Measurements from ENCODE around the gene EPB41L2.
"Not testable (repeated sequence)": the region's sequence is repeated elsewhere in the genome, so short reads cannot be mapped to it uniquely, and the experiment has no call there.

The EPB41L2 gene

GRCh38 chr6:131001111-131001736 is 61.8 kb downstream of the EPB41L2 start:
- DNase-seq, result no peak

- no peak for DNase-seq
These were observed 62.5 kb downstream of the EPB41L2 start for GRCh38 chr6:131000544-131000943.

DNA sequence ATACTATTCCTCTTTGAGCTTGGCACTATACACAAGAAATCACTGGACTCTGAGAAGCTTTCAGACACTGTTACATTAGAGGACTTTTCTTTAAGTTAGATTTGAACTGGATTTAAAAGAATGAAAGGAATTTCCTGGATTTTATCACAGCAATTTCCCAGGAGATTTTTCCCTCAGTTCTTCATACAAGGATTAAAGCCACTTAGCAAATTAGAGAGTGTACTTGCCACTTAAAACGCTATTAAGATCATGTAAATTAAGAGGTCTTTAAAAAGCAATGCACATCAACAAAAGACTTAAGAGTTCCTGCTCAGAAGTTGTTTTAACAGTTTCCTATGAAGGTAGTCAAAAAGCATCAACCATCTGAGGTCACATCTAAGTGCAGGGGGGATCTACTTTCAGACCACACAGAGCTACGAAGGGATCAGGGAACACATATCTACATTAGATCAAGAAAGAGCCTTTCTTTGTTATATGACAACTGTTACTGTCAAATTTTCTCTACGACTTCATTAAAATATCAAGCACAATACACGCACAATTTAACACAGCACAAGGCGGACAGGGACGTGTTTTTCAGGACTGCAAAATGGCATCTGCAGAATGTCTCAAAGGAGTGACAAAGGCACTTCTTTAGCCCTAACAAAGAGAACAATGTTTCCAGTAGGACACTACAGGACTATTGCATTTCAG is 65.8 kb downstream of the EPB41L2 start:
- DNase-seq, result no peak

- no peak for DNase-seq
These were observed 66.4 kb downstream of the EPB41L2 start for GRCh38 chr6:130996635-130997034.

GRCh38 chr6:130995783-130996447 is 67.1 kb downstream of the EPB41L2 start:
- DNase-seq, result no peak

- no peak for DNase-seq
These were observed 68.5 kb downstream of the EPB41L2 start for GRCh38 chr6:130994319-130995097.

DNA sequence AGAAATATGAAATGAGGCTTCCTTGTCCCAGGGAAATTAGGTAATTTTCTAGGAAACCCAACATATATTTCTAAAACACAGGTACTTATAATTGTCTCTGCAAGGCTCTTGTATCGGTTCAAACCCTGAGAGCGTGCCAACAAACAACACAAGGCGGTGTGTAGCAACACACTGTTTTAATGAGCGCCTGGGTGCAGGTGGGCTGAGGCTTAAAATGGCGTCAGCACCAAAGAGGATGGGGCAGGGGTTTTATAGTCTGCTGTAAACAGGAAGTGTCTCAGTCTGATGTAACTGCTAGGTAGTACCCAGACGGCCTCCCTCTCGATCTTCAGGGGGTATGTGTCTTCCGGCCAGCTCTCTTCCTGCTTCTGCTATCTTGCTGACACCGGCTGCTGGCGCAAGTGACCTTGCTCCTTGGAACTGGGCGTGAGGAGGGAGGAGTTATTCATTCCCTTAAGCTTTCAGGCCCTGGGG is 69.7 kb downstream of the EPB41L2 start:
- no peak for DNase-seq

- no peak for DNase-seq
These were observed 71.5 kb downstream of the EPB41L2 start for GRCh38 chr6:130991422-130992137.

- not testable (repeated sequence) for DNase-seq
These were observed 75.5 kb downstream of the EPB41L2 start for GRCh38 chr6:130987539-130987938.

GRCh38 chr6:130985115-130985514 is 77.9 kb downstream of the EPB41L2 start:
- no peak for DNase-seq

DNA sequence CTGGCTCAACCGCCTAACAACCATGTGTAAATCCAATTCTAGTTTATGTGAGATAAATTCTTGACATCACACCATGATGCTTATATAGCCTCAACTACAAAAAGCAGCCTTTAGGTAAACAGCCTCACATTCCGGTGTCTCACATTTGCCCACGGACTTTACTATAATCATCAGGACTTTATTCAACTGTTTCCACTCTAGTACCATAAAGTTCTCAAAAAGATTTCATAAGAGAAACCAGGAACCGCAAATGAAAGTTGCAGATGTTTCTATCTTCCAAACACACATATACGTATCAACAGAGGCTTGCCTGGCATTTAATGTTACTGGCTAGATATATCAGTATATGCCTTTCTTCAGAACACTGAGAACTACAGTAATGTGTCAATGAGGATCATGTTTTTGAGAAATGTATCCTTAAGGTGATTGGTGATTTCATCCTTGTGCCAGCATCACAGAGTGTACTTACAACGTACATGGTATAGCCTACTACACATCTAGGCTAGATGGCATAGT is 80.0 kb downstream of the EPB41L2 start:
- no peak for DNase-seq

- no peak for DNase-seq
These were observed 80.9 kb downstream of the EPB41L2 start for GRCh38 chr6:130982135-130982534.

- DNase-seq, result no peak
These were observed 81.6 kb downstream of the EPB41L2 start for GRCh38 chr6:130981409-130981808.

DNA sequence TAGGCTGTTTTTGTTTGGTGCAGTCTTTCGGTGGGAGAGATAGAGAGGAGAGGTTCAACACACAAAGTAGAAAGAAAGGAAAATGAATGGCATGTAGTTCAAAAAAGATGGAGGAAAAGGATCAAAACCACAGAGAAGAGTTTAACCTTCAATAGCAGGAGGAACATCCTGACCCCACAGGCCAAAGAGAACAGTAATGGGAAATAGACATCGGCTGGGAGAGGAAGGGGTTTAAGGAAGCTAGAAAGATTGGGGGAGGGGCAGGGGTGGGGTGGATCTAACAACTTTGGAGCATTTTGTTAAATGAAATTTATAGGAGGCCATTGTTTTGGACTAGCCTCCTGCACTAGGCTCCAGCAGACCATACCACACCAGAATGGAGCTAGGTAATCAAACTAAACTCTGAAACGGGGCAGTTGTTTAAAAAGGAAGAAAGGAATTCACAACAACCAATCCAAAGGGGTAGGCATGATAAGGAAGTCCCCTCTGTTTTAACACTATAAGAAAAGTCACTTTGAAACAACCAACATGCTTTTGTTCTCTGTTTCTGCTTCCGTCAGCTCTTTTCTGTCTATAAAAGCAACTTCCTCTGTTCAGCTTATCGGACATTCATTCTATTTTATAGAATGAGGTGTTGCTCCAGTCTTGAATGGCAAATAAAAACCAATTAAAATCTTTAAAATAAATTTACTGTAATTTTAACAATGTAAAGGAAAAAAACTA is 82.6 kb downstream of the EPB41L2 start:
- no peak for DNase-seq

DNA sequence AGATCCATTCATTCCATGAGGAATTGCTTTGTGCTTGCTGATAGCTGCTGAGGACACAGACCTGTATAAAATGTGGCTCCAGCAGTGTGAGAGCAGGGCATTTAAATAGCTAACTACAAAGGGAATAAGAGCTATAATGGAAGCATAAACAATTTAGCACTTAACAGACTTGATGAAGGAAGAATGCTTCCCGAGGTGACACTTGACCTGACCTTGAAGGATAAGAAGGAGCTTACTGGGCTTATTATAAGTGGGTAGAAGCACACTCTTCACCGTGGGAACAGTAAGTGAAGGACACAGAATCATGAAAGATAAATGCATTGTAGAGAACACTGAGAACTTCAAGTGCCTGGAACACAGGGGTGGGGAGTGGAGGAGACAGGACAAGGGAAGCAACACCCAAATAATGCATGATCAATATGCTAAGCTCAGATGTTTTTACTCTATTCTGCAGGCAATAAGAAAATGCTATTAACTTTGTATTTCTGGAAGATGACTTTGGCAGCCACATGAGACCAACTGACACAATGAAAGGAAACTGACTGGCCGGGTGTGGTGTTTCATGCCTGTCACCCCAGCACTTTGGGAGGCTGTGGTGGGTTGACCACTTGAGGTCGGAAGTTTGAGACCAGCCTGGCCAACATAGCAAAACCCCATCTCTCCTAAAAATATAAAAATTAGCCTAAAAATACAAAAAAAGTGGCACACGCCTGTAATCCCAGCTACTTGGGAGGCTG is 84.2 kb downstream of the EPB41L2 start:
- no peak for DNase-seq

DNA sequence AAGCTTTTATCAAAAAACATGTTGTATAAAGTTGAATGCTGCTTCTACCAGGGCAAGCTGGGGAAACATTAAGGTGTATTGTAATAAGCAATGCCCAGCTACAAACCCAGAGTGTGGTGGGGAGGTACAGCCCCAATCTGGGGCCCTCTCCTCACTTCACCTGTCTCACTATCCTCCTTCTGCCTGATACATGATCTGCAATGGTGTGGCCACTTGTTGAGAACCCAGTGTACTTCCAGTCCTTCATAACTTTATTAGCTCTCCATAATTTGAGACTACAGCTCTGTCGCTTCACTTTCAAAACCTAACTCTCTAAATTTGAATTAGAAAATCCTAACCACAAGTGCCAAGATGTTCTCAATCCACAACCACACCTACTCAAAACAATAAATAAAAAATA is 84.9 kb downstream of the EPB41L2 start:
- no peak for DNase-seq

DNA sequence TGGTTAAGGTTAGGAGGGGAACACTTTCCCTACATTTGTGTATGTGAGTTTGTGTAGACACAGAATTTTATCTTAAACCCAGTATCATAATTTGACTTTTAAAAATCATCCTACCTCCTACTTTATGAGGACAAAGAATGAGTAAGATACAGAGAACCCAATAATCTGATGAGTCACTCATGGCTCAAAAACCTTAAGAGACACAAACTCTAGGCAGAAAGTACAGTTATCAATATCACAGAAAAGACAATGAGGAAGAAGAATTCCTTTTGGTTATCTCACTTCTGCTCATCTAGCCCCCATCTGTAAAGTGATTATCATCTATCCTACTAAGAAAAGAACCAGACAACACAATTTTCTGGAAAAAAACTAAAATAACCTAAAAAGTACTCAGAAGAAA is 87.7 kb downstream of the EPB41L2 start:
- no peak for DNase-seq

DNA sequence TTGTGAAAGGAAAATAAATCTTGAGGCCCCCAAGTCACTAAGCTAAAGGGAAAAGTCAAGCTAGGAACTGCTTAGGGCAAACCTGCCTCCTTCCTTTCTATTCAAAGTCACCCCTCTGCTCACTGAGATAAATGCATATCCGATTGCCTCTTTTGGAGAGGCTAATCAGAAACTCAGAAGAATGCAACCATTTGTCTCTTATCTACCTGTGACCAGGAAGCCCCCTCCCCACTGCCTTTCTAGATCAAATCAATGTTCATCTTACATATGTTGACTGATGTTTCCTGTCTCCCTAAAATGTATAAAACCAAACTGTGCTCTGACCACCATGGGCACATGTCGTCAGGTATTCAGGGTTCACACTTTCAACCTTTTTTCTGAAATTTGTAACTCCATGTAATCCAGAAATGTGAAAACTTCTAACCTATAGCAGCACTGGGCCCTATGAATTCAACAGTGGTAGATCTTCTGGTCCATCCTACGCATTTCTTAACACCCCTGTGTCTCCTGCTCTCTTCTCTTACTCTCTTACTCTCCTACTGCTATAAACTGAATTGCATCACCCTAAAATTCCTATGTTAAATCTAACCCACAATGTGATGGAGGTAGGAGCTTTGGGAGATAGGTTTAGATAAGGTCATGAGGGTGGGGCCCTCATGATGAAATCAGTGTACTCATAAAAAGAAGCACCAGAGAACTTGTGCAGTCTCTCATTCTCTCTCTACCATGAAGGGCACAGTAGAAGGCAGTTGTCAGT is 89.3 kb downstream of the EPB41L2 start:
- no peak for DNase-seq

DNA sequence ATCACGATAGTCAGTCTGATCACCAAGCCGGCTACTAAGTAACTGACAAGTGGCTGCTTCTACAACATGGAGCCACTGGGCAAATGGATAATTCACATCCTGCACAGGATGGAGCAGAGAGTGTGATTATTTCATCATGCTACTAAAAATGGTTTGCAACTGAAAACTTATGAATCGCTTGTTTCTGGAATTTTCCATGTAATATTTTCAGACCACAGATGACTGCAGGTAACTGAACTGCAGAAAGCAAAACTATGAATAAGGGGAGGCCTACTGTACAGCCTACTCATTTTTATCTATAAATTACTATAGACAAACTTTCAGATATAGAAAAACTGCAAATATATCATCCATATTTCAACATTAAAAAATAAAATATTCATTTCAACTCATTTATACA is 91.5 kb downstream of the EPB41L2 start:
- no peak for DNase-seq

GRCh38 chr6:130970839-130971410 is 92.1 kb downstream of the EPB41L2 start:
- DNase-seq, result no peak
